ENCODE measurements around the gene TOX2.

DNA sequence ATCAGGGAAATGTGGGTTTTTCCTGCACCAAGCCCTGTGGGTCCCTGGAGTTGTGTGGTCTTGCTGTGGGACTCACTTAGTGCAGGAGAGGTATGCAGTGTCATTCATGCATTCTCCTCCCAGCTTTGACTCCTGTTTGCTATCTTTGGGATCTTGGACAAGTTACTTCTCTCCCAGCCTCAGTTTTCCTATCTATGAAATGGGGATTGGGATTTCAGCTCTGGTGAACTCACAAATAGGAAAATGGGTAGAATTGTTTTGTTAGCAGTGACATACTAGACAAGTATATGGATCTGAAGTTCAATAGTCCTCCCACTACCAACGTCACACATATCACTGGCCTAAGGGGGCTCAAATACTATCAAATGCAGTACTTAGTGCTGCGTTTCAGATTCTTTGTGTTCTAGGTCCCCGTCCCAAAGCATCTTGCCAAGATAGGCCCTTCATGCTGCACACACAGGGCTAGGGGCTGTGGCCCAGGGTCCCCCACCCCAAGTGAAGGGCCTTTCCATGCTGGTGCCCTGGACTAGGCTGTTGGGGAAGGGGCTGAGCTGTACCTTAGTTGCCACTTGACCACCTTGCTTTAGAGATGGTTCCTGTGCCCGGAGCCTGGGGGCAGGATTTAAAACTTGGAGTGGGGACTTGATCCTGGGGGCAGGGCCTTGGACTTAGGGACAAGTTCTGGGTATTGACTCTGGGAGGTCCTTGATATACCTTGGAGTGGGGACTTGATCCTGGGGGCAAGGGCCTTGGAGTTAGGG is 98.0 kb downstream of the TOX2 start:
- TF ChIP-seq CTCF (conservative IDR thresholded peaks at IDR 0.05; ENCODE audit: low read length) (no peak), EZH2phosphoT487 (IDR thresholded peaks at IDR 0.05; ENCODE audit: borderline replicate concordance, low read depth, low read length) (no peak)
